SIG-M5 (cell line): ENCODE data around the gene MSI2.

Source experiments
- DNase-seq: peaks from one replicate; lab custom pipeline; 2025; lab: John Stamatoyannopoulos, UW

MSI2 gene

DNA sequence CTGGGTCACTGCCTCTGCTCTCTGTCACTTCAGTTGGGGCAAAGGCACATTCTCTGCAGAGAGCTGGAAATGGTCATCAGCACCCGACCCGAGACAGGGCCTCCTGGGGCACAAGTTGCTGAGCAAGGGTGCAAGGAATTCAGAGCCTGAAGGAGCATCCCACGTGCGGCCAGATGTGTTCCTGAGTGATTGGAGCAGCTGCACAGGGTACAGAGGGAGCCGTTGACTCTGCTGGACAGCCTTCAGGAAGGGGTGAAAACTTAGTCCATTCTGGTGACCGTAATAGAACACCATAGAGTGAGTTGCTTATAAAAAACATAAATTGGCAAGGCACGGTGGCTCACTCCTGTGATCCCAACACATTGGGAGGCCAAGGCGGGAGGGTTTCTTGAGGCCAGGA, 382.0 kb downstream of the MSI2 start:
- DNase-seq = no peak

- no peak for DNase-seq
Measured at GRCh38 chr17:57639381-57639780, 383.1 kb downstream of the MSI2 start.

DNA sequence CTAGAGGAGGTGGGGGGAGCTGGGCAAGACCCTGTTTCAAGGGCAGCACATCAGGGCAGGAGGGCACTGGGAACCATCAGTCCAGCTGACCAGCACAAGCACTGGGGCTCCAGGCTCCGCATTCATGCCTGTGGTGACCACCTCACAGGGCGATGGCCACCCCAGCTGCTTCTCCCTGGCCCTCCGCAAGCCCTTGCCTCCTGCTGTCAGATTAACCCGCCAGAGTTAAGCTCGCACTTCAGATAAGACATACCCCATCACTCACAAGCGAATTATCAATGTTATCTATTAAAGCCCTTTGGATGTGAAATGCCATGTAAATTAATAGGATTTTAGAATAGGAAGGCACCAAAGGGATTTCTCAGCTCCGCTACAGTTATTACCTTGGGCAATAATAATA, 383.8 kb downstream of the MSI2 start:
- no peak for DNase-seq

- DNase-seq = no peak
Measured at GRCh38 chr17:57641761-57642160, 385.4 kb downstream of the MSI2 start.

DNA sequence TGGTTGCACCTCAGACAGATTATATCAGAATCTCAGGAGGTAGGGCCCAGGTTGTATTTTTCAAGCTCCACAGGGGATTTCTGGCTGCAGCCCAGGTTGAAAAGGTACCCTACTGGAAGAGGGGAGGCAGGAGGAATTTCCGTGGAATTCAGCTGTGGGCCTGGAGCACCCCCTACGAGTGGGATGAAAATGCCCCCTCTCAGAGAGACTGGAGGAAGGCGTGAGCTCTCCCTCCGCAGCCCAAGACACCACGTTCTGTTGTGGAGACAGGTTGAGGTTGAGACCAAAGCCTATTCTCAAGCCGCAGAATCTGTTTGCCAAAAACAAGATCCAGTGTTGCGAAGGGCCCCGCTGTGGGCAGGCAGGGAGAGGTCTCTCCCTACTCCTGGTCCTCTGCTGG, 386.7 kb downstream of the MSI2 start:
- no peak for DNase-seq

- no peak for DNase-seq
Measured at GRCh38 chr17:57644326-57644725, 388.0 kb downstream of the MSI2 start.

DNA sequence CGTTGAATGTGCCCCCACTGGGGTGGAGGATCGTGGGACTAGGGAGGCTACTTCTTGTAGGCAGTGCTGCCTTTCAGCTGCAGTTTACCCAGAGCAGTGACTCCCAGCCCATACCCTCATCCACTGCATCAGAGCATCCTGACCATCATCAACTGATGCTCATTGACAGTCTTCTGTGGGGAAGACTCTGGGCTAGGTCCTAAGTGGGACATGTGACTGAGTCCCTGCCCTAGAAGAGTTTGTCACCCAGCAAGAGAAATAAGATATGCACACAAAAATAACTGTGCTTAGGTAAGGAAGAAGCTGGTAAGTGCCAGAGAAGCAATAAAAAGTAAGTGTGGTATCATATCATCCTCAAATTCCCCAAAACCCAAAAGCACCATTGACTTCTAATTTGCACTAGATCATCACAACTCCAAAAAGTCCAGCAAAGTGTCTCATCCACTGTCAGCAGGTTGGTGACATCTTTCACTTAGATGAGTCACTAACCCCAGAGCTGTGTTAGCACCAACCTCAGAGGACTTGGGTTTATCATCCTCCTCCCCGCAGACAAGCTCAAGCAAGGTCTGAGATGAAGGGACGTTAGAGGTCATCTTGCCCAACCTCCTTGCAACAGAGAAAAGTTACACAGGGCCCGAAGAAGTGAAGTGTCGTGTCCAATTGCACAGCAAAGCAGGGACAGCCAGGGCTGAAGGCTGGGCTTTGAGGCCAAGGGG, 389.8 kb downstream of the MSI2 start:
- DNase-seq = no peak

DNA sequence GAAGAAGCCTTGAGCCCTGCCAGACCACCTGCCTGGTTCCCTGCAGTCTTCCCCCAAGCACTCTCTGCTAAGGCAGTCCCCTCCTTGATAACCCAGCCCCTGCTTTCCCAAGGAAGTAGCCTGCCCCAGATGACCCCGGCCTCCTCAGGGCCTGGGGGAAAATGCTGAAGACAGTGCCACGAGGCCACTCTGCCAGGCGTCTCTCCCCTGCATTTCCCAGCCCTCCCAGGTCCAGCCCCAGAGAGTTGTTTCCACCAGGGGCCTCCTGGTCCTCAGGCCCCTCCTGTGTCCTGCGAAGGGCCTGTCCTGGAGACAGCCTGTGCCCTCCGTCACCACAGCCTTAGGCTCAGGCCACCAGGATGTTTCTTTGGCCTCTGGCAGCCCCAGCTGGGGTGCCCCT, 392.4 kb downstream of the MSI2 start:
- DNase-seq = no peak

DNA sequence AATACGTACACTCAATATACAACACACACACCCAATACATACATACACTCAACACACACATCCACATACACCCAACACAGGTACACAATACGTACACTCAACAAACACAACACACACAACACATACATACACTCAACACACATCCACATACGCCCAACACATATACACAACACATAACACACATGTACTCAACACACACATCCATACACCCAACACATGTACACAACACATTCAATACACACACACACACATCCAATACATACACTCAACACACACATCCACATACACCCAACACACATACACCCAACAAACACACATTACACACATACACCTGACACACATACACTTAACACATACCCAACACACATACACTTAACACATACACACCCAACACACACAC, 392.9 kb downstream of the MSI2 start:
- DNase-seq = no peak

GRCh38 chr17:57649731-57650484, 393.6 kb downstream of the MSI2 start:
- no peak for DNase-seq

DNA sequence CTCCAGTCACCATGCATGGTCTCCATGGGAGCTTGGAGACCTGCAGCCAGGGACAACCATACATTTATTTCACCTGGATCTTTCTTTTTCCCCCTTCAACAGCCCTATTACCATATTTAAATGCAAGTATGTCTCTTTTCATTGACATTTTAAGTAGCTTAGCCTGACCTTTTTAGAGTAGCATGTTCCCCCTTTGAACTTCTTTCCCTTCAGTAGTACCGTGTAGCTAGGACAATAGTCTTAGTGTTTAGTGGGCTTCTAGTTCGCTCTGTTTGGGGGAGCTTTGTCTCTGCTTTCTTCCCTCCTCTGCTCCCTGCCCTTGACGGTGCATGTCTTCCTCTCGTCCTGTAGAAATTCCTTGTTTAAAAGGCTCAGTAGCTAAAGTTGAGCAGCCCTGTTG, 394.2 kb downstream of the MSI2 start:
- DNase-seq = no peak

- no peak for DNase-seq
Measured at GRCh38 chr17:57651451-57651850, 395.1 kb downstream of the MSI2 start.

DNA sequence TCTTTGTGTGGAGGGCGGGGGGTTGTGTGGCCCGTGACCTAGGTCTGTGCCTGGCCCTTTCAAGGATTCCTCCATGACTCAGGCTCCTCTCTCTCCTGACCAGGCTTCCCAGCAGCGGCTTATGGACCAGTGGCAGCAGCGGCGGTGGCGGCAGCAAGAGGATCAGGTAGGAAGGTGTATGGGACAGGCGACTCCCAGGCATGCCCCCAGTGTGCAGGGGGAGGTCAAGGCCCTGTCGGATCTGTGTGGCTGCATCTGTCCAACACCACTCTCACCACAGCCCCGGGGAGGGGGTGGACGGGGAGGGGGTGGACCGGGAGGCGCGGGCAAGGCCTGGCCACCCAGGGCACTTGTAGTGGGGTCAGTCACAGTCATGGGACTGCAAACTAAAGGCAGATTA, 395.7 kb downstream of the MSI2 start:
- no peak for DNase-seq

DNA sequence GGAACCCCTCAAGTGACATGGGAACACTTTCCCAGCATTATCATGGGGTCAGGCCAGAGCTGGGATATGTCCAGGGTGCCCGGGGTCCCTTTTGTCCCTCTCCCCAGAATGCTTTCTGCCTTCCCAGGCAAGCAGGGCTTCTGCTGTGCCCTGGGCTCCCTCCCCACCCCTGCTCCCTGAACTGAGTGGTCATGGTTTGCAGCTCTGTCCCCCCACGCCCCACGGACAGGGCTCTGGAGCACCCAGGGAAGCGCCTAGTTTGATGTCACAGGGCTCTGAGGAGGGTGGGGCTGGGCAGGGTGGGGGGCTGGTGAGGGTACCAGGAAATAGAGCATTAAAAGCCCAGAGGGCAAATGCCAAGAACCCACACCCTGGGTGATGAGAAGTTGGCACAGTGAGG, 396.5 kb downstream of the MSI2 start:
- no peak for DNase-seq

GRCh38 chr17:57653279-57653678, 397.0 kb downstream of the MSI2 start:
- DNase-seq = no peak

- DNase-seq = no peak
Measured at GRCh38 chr17:57654040-57654775, 397.9 kb downstream of the MSI2 start.

DNA sequence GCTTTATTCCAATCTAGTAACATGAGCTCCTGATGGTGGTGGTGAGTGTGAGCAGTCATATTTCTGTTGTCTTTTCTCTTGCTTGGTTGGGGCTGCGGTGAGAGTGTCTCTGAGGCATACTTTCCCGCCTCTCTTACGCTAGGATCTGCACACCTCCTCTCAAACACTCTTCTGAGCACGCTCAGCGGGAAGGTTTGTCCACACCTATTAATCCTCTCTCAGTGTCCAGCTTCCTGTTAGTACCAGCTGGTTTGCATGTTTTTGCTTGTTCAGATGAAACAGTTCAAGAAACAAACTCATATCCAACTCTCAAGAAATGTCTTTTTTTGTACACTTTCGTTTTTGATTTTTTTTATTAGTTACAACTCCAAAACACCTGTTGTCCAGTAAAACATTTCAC, 399.2 kb downstream of the MSI2 start:
- DNase-seq = no peak

DNA sequence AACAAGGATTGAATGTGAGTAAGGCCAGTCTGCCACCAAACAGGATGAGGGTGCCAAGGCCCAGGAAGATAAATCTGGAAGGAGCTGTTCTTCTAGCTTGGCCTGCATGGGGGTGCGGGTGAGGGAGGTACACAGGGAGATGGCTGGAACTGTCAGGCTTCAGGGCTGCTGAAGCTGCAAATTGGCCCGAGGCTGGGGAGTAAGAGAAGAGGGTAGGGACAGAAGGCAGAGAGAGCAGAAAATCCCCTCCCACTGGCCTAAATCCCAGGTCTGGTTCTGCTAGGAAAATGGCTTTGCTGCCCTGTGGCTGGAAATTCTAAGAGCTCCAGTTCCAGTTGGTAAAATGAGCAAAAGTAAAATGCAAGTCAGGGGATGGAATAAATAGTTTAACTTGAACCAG, 400.9 kb downstream of the MSI2 start:
- DNase-seq = no peak

DNA sequence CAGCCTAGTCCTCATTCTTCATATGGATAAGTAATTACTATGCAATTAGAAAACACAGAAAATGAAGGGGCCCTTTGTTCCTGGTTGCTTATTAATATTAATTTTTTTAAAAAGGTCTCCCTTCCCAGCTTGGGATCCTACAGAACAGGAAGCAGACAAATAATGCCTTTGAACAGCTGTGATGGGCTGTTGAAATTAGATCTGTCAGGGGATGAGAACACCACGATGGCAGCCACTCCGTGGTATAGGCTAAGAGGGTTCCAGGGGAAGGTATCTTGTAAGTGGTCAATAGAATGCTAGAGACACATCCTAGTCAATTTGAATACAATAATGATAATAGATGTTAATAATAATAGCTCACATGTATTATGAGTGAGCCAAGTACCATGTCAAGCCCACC, 405.7 kb downstream of the MSI2 start:
- no peak for DNase-seq

GRCh38 chr17:57662644-57663308, 406.5 kb downstream of the MSI2 start:
- DNase-seq = no peak

DNA sequence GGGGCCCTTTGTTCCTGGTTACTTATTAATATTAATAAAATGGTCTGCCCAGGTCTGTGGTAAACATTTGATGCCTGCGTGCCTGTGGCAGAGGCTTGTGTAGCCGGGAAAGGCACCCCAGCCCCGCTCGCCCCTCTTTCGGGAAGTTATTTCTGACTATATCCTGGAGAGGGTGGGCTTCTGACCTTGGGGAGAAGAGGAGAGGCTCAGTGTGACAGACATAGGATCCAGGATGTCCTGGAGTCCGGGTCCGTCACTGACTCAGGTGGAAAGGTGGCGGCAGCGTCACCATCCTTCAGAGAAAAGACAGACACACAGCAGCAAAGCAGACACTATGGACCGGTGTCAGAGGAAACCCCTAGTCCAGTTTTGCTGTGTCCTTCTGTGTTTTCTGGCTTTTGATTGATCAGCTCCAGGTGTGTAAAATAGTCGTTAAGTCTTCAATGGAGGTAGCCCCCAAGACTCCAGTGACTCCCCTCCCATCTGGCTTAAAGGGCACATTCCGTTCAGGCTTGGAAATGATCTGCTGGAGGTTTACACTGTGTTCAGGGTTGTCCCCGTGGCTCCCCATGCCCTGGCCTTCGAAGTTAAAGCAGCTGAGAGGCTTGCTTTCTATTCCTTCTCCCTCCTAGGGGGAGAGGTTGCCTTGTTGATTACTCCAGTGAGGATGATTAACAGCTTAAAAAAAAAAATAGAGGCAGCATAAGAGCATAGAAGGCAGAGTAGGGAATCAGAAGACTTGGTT, 407.2 kb downstream of the MSI2 start:
- no peak for DNase-seq

DNA sequence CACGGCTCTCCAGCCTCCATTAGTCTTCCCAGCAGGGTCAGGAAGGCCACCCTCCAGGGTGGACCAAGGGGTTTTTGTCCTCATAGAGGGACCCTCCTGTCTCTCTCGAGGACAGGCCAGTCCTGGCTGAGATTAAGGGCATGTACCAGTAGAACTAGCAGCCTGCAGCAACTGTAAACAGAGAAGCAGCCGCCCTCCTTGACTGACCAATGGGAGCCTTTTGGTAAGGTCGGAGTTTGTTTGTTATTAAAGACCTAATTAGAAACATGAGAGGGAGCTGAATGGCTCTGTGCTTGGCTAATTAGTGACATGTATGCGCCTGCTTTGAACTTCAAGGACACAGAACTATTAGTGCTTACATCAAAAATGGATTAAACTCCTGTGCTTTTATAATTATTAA, 408.8 kb downstream of the MSI2 start:
- no peak for DNase-seq
